SHP77 treated with DMSO at 0.1 percent for 48 hours (cell line): ENCODE results near the gene PLXNB3.
"Not testable (repeated sequence)": the region's sequence is repeated elsewhere in the genome, so short reads cannot be mapped to it uniquely, and the experiment has no call there.

Experiments used
- DNase-seq: peaks from one replicate; lab custom pipeline; 2025; lab: John Stamatoyannopoulos, UW

PLXNB3 gene

DNA sequence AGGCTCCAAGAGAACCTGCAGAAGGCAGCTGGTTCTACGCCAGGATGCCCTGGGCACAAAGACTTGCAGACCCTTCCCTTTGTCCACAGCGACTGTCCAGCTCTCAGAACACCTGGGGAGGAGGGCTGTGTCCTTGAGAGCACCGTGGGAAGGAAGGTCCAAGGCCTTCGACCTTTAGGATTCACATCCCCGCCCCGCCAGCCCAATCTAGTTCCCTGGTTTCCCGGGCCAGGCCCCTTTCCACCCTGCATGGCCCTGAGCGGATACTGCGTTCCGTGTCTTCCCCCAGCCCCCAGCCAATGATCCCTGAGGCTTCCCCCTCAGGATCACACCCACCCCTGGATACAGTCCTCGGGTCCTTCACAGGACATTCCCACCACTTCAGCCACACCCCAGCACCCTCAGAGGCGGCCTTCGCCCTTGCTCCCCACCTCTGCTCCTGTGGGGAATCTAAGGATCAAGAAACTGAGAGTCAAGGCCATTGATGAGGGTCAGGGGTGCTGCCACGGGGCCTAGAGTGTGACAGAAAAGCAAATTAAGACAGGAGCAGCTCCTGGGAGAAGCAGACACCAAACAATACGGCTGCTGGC lies 30.3 kb upstream of the PLXNB3 start:
- no peak for DNase-seq

DNA sequence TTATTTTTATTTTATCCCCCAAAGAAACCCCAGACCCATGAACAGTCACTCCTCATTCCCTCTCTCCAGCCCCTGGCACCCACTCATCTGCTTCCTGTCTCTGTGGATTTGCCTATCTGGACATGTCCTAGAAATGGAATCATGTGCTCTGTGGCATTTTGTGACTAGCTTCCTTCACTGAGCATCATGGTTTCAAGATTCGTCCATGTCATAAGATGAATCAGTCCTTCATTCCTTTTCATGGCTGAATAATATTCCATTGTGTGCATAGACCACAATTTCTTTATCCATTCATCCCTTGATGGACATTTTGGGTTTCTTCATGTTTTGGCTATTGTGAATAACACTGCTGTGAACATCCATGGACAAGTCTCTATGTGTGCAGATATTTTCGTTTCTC lies 29.2 kb upstream of the PLXNB3 start:
- DNase-seq = no peak

GRCh38 chrX:153735274-153735673 lies 28.8 kb upstream of the PLXNB3 start:
- DNase-seq = no peak

GRCh38 chrX:153736071-153736820 lies 27.8 kb upstream of the PLXNB3 start:
- no peak for DNase-seq

DNA sequence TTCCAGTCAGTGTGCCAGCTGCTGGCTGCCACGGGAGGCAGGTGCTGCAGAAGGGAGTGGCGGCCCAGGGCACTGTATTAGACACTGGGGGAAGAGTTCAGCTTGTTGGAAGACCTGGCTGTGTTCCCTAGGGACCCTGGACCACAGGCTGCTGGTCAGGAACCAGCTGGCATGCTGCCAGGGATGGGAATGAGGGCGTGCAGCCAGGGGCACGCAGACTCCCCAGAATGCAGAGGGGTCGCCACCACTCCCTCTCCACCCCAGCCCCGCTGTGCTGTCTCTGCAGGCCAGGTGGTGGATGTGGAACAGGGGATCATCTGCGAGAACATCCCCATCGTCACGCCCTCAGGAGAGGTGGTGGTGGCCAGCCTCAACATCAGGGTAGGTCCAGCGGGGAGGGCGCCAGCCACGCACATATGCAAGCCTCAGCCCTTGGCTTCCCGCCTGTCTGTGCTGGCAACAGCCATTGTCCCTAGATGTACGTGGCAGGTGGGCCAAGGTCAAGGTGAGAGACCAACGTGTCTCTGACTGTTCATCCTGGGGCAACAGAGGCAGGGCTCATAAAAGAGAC lies 27.1 kb upstream of the PLXNB3 start:
- no peak for DNase-seq

DNA sequence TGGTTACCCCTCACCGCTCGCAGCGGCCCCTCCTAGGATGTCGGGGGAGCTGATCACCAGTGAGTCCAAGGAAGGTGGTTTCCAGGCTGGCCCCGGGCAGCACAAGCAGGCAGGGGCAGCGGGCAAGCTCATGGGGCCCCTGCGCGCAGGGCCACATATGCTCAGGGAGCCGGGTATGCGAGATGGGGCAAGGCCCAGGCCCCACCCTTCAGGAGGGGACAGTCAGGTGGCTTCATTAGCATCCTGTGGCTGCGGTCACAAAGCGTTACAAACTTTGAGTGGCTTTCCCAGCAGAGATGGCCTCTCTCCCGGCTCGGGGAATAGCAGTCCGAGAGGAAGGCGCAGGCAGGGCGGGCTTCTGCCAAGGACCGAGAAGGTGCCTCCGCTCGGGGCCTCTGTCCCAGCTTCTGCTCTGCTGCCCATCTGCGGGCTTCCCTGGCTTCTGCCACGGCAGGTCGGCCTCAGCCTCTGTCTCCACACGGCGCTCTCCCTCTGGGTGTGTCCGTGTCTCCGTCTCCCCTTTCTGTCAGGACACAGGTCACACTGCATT lies 25.9 kb upstream of the PLXNB3 start:
- no peak for DNase-seq

DNA sequence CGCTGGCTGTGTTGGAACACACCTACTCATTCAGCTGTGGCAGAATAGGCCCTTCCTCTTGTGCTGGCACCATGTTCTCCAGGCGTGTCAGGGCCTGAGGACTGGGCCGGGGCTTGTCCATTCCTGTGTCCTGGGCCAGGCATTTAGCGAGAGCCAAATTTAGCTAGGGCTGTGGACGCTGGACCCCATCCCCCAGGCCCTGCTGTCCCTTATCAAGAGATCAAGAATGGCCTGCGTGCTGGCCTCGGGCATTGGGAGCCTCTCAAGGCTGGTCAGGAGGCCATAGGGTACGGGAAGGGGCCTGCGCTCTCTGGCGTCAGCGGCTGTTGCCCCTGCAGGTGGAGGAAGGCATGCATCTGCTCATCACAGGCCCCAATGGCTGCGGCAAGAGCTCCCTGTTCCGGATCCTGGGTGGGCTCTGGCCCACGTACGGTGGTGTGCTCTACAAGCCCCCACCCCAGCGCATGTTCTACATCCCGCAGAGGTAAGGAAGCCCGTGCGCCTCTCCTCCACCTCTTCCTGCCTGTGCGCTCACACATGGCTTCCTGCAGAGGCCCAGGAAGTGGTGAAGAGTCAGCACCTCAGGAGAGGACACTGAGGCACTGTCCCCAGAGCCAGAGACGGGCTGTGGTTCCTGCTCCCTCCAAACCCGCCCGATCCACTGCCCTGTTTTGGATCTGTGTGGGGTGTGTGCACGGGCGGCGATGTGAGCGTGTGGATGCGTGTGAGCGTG lies 24.1 kb upstream of the PLXNB3 start:
- no peak for DNase-seq

- DNase-seq = no peak
These were observed 23.3 kb upstream of the PLXNB3 start for GRCh38 chrX:153740631-153741222.

DNA sequence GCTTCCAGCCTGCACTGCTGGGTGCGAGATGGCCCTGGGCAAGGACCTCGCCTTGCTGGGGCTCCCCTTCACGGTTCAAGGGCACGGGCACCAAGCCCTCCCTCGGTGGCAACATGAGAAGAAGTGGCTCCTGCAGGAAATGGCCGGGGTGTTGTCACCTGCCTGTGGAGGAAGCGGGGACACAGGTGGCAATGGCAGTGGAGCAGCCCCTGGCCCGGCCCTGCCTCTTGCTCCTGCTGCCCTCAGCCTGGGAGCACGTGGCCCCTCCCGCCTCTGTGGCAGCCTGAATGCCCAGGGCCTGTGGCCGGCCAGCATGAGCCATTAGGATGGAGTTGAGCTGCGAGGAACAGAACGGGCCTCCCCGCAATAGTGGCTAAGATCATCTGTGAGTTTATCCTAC lies 22.6 kb upstream of the PLXNB3 start:
- DNase-seq = no peak

DNA sequence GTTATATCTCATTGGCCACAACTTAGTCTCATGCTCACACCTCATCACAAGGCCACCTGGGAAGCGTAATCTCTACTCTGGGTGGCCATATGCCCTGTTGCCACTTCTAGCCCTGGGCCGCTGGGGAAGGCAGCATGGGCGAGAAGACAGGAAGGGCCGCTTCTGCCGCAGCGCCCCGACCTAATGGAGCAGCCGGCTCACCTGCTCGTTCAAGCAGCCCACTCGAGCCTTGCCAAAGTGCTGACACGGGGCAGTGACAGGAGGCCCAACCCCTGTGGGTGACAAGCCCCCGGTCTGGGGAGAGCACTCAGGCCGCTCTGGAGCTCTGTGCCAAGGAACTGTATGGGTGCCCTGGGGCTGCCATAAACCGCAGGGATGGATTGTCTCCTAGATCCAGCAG lies 21.9 kb upstream of the PLXNB3 start:
- not testable (repeated sequence) for DNase-seq

- DNase-seq = not testable (repeated sequence)
These were observed 21.1 kb upstream of the PLXNB3 start for GRCh38 chrX:153742796-153743467.

DNA sequence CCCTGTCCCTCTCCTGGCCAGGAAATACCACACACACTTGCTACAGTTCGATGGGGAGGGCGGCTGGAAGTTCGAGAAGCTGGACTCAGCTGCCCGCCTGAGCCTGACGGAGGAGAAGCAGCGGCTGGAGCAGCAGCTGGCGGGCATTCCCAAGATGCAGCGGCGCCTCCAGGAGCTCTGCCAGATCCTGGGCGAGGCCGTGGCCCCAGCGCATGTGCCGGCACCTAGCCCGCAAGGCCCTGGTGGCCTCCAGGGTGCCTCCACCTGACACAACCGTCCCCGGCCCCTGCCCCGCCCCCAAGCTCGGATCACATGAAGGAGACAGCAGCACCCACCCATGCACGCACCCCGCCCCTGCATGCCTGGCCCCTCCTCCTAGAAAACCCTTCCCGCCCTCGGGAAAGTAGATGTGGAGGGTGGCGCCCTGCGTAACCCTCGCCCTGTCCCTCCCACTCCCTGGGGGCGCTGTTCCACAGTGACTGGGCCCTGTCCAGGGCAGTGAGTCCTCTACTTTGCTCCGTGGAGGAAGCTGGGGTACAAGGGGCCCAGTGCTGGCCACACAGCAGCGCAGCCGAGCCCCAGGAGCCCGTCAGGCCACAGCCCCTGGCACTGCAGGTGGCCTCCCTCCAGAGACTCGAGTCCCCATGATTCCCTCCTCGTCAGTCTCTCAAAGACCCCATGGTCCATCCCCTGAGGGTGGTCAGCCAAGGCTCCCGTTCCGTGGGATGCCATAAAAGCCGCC lies 20.4 kb upstream of the PLXNB3 start:
- not testable (repeated sequence) for DNase-seq

- no peak for DNase-seq
These were observed 19.6 kb upstream of the PLXNB3 start for GRCh38 chrX:153744210-153745066.

- DNase-seq = not testable (repeated sequence)
These were observed 19.0 kb upstream of the PLXNB3 start for GRCh38 chrX:153745067-153745433.

DNA sequence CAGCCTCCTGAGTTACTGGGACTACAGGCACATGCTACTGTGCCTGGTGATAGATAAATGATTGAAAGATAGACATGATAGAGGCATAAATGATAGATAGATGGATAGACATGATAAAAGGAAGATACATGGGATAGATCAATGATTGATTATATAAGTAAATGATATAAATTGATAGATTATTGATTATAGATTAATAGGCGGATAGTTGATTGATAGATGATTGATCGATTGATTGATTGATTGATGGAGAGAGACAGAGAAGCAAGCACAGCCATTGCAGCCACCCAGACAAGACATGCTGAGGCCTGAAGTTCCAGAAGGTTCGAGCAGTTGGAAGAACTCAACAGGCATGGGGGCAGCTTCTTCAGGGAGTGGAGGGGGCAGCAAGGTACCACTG lies 17.7 kb upstream of the PLXNB3 start:
- DNase-seq = no peak

GRCh38 chrX:153746991-153747390 lies 17.1 kb upstream of the PLXNB3 start:
- not testable (repeated sequence) for DNase-seq

DNA sequence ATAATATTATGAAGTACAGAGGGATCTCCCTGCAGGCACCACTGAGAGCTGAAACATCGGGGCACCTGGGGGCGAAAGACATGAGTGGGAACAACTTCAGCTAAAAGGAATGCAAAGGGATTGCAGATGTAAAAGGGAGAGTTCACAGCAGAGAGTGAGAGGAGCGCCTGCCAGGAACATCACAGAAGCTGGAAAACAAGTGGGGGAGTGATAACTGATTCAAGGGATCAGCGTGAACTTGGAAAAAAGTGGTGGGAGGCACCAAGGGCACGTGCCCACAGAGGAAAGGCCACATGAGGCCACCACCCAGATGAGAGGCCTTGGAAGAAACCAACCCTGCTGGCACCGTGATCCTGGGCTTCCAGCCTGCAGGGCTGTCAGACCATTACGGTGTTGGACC lies 15.0 kb upstream of the PLXNB3 start:
- DNase-seq = not testable (repeated sequence)

GRCh38 chrX:153750127-153750774 lies 13.8 kb upstream of the PLXNB3 start:
- DNase-seq = no peak

GRCh38 chrX:153755136-153755535 lies 8.9 kb upstream of the PLXNB3 start:
- no peak for DNase-seq
